GM12864 (cell line): ENCODE results near the gene NCOR2.

Experiments
- DNase-seq: peaks from one replicate; pipeline ENCODE4 v3.0.0-alpha.2; 2011; ENCODE audit warnings: low read depth
- H3K4me3 ChIP-seq: 2 replicates; pipeline ENCODE4 v1.5.1; 2011; ENCODE audit warnings: mild to moderate bottlenecking, low read depth, low read length, control low read depth
- CTCF ChIP-seq: IDR thresholded peaks from 2 replicates; pipeline ENCODE4 v1.5.1; 2011; ENCODE audit warnings: low read depth, mild to moderate bottlenecking, moderate library complexity, low read length, control low read depth, inconsistent platforms; ENCODE audit errors: missing control alignments

The NCOR2 gene

GRCh38 chr12:124551268-124552144, 15.9 kb downstream of the NCOR2 start:
- no peak for TF ChIP-seq CTCF
- H3K4me3 ChIP-seq = no peak overlapping the region
- no peak for DNase-seq

GRCh38 chr12:124550123-124551089, 17.0 kb downstream of the NCOR2 start:
- DNase-seq = no peak
- no peak overlapping the region for H3K4me3 ChIP-seq
- no peak for TF ChIP-seq CTCF

GRCh38 chr12:124549629-124550028, 17.8 kb downstream of the NCOR2 start:
- H3K4me3 ChIP-seq = no peak overlapping the region

GRCh38 chr12:124548854-124549378, 18.5 kb downstream of the NCOR2 start:
- no peak for TF ChIP-seq CTCF
- no peak overlapping the region for H3K4me3 ChIP-seq
- no peak for DNase-seq

More at GRCh38 chr12:124549629-124550028, 17.8 kb downstream of the NCOR2 start:
- no peak for TF ChIP-seq CTCF
- DNase-seq = no peak

- no peak for DNase-seq
- no peak for TF ChIP-seq CTCF
- H3K4me3 ChIP-seq = no peak overlapping the region
Measured at GRCh38 chr12:124547626-124548025, 19.8 kb downstream of the NCOR2 start.

GRCh38 chr12:124545508-124546418, 21.6 kb downstream of the NCOR2 start:
- peak overlapping the region; percentile 37 for H3K4me3 ChIP-seq
- DNase-seq = peak; percentile 76

More at GRCh38 chr12:124545508-124546418, 21.6 kb downstream of the NCOR2 start:
- TF ChIP-seq CTCF = no peak
